Medulla oblongata (tissue), 1 donor: ENCODE results near the gene PGAM2.
"Not testable (repeated sequence)": the region's sequence is repeated elsewhere in the genome, so short reads cannot be mapped to it uniquely, and the experiment has no call there.

Source experiments
- DNase-seq: peaks from one replicate; pipeline ENCODE4 v3.0.0-alpha.2; 2015; ENCODE audit errors: extremely low spot score

Gene PGAM2

DNA sequence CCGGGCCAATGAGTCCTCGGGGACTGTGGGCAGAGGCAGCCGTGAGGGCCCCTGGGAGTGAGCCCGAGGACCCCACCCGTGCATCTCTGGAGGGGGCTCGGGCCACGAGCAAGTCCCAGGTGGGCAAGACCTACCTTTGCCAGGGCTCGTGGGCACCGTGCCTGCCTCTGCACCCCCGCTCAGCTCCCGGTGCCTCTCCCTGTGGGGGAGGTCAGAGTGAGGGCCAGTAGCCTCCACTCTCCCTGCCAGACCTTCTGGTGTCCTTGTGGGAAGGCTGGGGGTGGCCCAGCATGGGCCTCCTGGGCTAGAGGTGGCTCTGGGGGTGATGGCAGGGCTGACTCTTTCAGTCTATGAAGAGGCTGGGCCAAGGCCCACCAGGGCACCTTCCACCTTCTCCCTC is 35.9 kb downstream of the PGAM2 start:
- DNase-seq = not testable (repeated sequence)

DNA sequence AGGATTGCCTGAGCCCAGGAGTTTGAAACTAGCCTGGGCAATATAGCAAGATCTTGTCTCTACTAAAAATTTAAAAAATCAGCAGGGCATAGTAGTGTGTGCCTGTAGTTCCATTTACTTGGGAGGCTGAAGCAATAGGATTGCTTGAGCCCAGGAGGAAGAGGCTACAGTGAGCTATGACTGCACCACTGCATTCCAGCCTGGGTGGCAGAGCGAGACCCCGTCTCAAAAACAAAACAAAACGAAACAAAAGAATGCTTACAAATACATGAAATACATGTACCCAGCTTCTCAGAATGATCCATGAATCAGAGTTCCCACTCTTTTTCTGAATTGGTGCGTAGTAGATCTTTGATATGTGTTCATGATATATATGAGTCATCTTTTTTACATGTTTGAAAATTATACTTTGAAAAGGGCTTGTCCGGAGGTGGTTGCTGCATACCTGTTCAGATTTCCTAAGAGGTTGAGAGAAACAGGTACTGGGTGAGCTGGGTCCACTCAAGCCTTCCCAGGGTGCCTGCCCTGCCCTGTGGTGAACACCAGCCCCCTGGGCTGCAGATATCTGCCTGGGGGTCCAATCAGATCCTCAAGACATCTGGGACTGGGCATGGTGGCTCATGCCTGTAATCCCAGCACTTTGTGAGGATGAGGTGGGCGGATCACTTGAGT is 42.4 kb downstream of the PGAM2 start:
- DNase-seq = not testable (repeated sequence)

DNA sequence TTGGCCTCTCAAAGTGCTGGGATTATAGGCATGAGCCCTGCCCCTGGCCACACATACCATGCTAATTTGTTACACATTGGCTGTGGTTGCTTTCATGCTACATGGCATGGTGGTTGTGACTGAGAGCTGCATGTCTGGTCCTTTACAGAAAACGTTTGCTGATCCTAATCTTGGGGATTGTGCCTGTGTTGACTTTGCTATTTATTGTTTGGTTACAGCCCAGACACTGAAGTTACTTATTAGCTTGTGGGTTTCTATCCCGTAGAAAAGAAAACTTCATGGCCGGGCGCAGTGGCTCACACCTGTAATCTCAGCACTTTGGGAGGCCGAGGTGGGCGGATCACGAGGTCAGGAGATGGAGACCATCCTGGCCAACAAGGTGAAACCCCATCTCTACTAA is 43.3 kb downstream of the PGAM2 start:
- not testable (repeated sequence) for DNase-seq

DNA sequence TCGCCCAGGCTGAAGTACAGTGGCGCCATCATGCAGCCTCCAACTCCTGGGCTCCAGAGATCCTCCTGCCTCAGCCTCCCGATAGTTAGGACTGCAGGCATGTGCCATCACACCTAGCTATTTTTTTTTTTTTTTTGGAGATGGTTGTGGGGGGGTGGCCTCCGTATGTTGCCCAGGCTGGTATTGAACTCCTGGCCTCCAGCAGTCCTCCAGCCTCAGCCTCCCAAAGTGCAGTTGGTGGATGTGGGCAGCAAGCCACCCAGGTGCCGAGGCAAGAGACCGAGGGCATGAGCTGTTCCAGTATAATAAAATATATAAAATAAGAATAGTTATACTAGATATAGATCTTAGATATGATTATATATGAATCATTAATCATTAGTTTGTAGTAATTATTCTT is 45.5 kb downstream of the PGAM2 start:
- not testable (repeated sequence) for DNase-seq

DNA sequence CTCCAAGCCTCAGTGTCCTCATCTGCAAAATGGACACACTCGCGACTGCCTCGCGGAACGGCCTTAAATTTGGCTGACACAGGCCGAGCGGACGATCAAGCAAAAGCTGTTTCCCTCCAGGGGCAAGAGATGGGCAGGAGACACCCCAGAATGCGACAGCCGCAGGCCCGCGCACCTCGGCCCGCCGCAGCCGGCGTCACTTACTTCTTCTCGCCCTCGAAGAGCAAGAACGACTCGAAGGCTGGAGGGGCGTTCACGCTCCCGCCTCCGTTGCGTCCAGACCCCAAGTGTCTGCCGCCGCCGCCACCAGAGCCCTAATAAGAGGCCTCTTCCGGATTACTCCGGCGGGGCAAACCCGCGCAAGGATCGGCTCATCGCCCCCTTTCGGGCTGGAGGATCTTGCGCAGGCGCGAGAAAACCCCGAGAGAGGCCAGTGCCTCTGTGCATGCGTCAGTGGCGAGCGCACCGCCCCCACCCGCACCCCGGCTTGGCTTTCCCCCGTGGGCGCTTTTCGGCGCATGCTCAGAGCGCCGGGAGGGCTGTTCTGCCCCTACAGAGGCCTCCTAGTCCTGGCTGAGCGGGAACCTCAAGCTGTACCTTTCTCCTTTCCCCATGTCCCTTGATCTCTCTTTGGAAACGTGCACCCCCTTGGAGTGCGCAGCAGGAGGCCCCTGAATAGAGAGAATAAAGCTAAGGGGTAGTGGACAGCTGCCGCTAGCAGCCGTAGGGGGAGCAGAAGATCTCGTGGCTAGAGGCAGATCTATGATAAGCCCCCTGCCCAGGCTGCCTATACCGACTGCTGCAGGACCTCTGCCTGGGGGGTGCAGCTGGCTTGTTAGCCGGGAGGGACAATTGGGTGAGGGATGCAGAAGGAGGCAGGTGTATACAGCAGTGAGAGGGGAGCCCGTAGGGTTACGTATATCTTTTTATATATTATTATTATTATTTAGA is 46.2 kb downstream of the PGAM2 start:
- peak; percentile 98 for DNase-seq

DNA sequence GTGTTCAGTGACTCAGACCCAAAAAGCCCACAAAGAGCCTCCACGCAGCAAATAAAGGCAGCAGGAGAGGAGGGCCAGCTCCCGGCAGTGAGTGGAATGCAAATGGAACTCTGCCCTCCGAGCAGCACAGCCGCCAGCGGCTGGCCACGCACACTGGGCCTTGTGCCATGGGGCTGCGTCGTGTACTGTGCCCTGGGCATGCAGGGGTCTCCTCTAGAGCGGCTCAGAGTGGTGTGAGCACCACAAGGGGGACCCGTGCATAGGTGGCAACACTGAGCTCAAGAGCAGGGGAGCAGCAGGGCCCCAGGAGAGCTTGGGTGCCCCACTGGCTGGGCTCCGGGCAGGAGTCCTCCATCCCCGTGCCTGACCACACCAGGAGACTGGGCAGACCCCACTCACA is 50.3 kb downstream of the PGAM2 start:
- not testable (repeated sequence) for DNase-seq
